Testis (tissue), 2 donors: ENCODE results near the gene ATG10.

Source experiments
- CTCF ChIP-seq, 3 experiments: fragments of 450-650 bp in 2 of 3; fragments of 200-600 bp in 1 of 3; sonication (generic) in 1 of 3; IDR thresholded peaks; one replicate each; pipeline ENCODE4 v1.5.1; 2016 to 2019; ENCODE audit warnings: antibody characterized with exemption in 3 of 3, mild to moderate bottlenecking in 2 of 3, moderate library complexity in 1 of 3
- POLR2A ChIP-seq: fragments of 450-650 bp; IDR thresholded peaks from one replicate; pipeline ENCODE4 v1.6.1; 2017; ENCODE audit warnings: antibody characterized with exemption, mild to moderate bottlenecking, moderate library complexity

GRCh38 chr5:82155305-82155704 is 183.5 kb downstream of the ATG10 start:
- TF ChIP-seq POLR2A: no peak
- no peak for TF ChIP-seq CTCF (IDR thresholded peaks at IDR 0.05)
